ENCODE data around the gene BCAN.
A peak's percentile ranks its signal among the peaks of the same experiment; 100 is the strongest.
"Not testable (repeated sequence)": the region's sequence is repeated elsewhere in the genome, so short reads cannot be mapped to it uniquely, and the experiment has no call there.

BCAN gene

DNA sequence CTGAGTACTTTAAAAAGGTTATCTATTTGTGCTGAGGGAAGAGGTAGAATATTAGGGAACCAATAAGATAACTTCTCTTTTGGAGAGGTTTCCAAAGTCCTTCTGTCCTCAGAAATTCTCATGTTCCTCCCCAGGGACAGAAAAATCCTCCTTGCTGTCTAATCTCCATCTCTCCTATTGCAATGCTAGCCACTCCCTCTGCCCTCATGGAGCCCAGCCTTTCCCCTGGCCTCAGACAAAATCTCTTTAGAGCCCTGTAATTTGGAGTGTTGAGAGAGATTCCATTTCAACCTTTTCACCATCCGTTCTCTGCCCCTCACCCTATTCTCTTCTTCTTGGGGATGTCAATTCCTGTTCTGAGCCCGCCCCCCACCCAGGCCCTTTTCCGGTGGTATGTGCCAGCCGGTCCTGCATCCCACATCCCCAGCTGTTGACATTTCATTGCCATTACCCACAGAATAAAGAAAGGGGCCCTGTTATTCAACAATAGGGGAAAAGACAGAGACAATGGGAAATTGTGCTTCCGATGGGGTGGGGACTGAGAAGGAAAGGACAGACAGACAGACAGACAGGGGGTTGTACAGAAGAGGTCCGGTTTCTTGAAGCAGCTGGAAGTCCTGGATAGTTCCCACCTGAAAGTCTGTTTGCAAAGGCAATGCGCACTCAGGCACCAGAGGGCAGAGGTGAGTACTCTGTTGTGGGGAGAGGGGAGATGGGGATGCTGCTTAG is 22.9 kb upstream of the BCAN start, which contains the start of gene HAPLN2:
TSS of gene HAPLN2 (plus strand) at position 563 of the 729 bp plus-strand sequence. CDS start 4,076 bp downstream, outside the sequence.
- DNase-seq = no peak

DNA sequence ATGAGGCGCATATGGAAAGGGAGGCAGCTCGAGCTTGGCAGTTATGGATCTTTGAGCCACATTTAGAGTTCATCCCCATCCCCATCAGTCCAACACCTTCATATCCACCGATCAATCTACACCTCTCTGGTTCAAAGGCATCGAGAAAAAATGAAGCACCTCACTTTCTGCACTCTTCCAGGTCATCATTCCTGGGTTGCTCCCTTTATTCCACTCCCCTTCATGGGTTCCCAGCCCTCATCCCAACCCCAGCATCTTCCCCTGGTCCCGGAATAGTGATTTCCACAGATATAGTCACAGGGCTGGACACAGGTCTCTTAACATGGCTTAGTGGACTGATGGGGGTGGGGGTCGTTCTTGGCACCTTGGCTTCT is 22.3 kb upstream of the BCAN start:
- DNase-seq = no peak

DNA sequence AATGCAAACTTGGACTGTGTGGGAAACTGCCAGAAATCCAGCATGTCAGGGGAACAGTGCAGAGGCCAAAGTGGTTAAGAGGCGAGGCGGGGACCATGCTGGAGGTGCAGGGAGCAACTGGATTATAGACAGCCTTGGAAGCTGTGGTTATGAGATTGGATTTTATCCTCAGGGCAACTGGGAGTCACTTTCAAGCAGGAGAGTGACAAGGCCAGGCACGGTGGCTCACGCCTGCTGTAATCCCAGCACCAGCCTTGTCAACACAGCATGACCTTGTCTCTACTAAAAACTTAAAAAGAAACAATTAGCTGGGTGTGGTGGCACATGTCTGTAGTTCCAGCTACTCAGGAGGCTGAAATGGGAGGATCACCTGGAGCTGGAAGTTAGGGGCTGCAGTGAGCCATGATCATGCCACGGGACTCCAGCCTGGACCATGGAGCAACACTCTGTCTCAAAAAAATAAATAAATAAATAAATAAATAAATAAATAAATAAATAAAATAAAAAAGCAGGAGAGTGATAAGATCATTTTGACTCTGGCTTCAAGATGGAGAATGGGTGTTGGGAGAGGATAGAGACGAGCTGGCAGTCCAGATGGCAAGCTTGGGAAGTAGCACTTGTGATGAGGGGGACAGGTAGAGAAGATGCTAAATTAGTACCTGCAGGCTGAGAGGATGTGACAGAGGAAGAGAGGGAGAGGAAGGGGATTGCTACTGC is 19.2 kb upstream of the BCAN start:
- no peak for DNase-seq

DNA sequence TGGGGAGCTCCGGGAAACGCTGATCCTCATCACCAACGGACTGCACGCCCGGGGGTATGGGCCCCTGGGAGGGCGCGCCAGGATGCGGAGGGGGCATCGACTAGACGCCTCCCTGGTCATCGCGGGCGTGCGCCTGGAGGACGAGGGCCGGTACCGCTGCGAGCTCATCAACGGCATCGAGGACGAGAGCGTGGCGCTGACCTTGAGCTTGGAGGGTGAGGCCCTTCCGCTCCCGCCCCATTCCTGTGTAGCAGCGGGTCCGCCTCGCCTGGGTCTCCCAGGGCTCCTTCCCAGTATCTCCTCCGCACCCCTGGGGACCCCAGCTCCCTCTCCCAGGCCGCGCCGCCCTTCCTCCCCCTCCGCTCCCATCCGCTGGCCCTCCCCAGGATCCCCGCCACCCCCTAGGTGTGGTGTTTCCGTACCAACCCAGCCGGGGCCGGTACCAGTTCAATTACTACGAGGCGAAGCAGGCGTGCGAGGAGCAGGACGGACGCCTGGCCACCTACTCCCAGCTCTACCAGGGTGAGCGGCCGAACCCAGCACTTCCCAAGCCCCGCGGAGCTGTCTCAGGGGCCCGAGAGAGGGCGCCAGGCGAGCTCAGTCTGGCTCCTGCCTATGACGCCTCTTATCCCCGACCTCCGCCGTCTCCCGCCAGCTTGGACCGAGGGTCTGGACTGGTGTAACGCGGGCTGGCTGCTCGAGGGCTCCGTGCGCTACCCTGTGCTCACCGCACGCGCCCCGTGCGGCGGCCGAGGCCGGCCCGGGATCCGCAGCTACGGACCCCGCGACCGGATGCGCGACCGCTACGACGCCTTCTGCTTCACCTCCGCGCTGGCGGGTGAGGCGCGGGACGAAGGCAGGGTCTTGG is 17.7 kb upstream of the BCAN start:
- no peak for DNase-seq

- DNase-seq = no peak
Observed at GRCh38 chr1:156624814-156625435, 17.0 kb upstream of the BCAN start.

GRCh38 chr1:156625436-156626078 is 16.4 kb upstream of the BCAN start:
- DNase-seq = peak; percentile 71

DNA sequence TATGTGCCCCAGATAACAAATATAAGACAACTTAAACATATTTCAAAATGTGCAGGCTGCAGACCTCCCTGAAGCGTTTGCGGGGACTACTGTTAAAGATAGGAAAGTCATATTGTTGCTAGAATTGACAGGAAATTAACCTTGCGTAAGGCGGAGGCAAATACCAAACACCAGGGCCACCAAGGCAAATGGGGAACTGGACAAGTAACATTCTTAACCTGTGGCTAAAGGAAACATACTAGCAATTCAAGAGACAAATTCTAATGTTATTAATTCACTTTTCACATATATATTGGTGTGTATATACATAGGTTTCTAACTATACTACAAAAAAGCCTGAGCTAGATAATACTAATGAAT is 15.9 kb upstream of the BCAN start:
- no peak for DNase-seq

DNA sequence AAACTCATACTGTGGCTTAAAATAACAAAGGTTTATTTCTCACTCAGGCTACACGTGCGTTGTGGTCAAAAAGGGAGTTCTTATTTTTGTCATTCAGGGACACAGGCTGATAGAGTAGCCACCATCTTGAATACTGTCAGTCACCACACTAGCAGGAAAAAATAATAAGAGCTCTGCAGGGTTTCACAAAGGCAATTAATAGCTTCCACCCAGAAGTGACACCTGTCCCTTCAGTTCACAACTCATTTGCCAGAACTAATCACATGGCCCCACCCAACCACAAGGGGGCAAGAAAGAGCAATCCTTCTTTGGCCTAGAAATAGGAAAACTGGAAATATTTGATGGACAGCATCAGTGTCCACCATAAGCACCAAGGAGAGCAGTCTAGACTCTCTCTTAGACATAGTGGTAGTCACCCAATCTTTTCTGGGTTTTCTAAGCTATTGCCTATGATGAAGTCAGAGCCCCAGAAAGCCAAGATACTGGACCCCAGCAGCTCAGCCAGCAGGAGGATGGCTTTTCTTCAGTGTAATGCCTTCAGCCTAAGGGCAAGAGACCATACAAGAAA is 14.5 kb upstream of the BCAN start:
- no peak for DNase-seq

DNA sequence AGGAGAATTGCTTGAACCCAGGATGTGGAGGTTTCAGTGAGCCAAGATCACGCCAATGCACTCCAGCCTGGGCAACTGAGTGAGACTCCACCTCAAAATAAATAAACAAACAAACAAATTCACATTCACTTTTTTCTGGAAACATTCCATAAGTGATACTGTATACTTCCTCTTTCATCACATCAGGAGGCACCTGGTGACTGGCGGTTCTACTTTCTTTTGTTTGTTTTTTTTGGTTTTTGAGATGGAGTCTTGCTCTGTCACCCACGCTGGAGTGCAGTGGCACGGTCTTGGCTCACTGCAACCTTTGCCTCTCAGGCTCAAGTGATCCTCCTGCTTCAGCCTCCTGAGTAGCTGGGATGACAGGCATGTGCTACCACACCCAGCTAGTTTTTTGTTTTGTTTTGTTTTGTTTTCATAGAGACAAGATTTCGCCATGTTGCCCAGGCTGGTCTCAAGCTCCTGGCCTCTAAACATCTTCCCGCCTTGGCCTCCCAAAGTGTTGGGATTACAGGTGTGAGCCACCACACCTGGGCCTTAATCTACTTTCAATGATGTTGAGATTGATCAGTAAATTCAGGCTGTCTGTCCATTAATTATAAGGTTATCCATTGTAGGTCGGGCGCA is 12.0 kb upstream of the BCAN start:
- DNase-seq = no peak

GRCh38 chr1:156631152-156631551 is 10.8 kb upstream of the BCAN start:
- not testable (repeated sequence) for DNase-seq

GRCh38 chr1:156632355-156632754 is 9.6 kb upstream of the BCAN start:
- no peak for DNase-seq

DNA sequence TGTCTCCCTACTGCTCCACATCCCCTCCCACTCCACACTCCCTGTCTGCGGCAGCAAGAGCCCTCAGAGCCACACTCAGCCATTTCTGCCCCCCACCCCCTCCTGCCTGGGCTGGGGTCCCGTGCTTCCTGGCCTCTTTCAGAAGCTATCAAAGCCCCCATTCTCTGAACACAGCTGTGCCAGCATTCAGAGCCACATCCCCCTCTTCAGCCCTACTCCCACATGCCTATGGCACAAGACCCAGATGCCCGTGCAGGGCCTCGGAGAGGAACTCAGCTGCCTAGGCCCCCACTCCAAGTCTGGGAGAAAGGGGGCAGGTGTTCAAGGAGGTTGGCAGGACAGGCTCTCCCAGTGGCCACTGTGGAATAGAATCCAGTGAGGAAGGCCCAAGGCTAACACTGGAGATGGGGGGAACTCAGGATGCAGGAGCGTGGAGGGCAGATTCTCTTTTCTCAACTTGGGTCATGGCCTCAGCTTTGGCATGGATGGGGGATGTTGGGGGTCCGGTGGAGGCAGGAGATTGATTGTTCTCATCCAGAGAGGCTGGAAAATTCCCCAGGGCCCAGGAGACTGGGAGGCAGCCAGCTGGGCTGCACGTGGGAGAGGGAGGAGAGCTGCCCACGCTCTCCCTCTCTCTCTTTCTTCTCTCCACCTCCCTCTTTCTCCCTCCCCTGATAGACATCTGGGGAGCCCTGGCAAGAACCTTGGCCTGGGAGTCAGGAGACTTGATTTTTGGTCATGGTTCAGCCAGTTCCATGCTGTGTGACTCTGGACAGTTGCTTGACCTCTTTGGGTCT is 3.5 kb upstream of the BCAN start:
- no peak for DNase-seq

DNA sequence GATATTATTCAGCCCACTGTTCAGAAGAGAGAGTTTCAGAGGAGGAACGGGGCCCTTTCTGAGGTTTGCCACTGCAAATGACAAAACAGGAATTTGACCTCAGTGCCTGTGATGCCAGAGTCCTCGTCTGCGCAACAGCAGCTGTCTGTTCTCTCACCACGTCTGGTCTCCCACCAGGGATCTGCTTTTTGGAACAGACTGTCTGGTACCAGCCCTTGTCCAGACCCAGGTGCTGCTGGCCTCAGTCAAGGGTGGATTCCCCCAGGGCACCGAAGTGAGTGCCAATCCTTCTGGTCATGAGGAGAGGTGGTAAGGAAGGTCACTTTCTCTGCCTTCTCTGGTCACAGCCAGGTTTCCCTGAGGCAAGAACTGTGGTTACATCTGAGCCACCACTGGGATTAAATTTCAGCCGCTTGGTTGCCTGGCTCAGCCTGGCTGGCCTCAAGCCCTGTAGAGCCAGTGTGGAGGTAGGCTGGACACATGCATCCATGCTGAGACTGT is 2.3 kb upstream of the BCAN start:
- no peak for DNase-seq

- DNase-seq = no peak
Observed at GRCh38 chr1:156640842-156641706, 843 bp upstream of the BCAN start.

DNA sequence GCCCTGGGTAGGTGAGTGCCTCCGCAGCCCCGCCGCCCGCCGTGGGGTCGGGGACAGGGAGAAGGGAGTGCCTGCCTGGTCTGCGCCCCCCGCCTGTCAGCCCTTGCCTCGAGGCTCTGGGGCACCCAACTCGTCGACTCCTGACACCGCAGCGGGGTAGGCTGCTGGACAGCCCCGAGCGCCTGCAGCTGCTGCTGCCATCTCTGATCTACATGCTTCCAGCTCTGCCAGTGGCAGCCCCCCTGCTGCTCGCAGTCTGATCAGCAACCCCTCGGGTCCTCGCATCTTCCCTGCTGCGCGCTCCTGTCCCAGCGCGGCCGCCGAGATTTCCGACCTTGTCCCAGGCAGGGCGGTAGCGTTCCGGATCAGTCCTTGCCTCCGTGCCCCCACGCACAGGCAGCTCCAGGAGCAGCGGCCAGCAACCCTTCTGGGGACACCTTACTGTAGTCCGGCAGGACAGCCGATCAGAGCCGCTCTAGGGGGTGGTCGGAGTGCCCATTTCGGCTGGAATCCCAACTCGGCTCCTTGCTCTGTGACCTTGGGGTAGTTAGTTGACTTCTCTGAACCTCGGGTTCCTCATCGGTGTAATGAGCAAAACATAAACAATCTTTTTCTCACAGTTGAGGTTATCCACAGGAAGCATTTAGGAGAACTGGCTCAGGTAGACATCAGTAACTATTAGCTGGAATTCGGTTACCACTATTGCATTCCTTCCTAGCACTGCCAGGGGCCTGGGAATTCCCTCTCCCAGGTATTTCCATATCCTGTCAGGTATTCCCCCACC is 540 bp downstream of the BCAN start:
- DNase-seq = no peak

GRCh38 chr1:156643049-156643777 is 1.3 kb downstream of the BCAN start:
- no peak for DNase-seq

- DNase-seq = no peak
Observed at GRCh38 chr1:156643778-156644092, 1.8 kb downstream of the BCAN start.

GRCh38 chr1:156644146-156644545 is 2.2 kb downstream of the BCAN start:
- DNase-seq = no peak
